PC-9 (cell line): ENCODE measurements around the gene MAPK1.

Experiments used
- EZH2 ChIP-seq: fragments of 200-600 bp; sonication (generic); IDR thresholded peaks from 2 replicates; pipeline ENCODE4 v1.8.0; 2017; ENCODE audit warnings: antibody characterized with exemption, low read depth
- TF ChIP-seq, protein P1 (sequence below): fragments of 200-600 bp; sonication (generic); conservative IDR thresholded peaks from 2 replicates; pipeline ENCODE4 v1.6.1; 2017; ENCODE audit warnings: mixed run types, antibody characterized with exemption, mild to moderate bottlenecking, moderate library complexity

DNA sequence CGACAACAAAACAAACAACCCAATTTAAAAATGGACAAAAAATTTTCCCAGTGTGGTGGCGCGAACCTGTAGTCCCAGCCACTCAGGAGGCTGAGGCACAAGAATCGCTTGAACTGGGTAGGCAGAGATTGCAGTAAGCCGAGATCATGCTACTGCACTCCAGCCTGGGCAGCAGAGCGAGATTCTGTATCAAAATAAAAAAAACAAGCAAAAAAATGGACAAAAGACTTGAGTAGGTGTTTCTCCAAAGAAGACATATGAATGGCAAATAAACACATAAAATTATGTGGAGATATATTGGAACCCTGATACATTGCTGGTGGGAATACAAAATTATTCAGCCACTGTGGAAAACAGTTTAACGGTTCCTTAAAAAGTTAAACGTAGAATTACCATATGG is 27.4 kb upstream of the MAPK1 start:
- TF ChIP-seq, protein P1, sequence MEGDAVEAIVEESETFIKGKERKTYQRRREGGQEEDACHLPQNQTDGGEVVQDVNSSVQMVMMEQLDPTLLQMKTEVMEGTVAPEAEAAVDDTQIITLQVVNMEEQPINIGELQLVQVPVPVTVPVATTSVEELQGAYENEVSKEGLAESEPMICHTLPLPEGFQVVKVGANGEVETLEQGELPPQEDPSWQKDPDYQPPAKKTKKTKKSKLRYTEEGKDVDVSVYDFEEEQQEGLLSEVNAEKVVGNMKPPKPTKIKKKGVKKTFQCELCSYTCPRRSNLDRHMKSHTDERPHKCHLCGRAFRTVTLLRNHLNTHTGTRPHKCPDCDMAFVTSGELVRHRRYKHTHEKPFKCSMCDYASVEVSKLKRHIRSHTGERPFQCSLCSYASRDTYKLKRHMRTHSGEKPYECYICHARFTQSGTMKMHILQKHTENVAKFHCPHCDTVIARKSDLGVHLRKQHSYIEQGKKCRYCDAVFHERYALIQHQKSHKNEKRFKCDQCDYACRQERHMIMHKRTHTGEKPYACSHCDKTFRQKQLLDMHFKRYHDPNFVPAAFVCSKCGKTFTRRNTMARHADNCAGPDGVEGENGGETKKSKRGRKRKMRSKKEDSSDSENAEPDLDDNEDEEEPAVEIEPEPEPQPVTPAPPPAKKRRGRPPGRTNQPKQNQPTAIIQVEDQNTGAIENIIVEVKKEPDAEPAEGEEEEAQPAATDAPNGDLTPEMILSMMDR = no peak
- TF ChIP-seq EZH2 = no peak
